Body of pancreas (tissue), 4 donors: Measurements from ENCODE around the gene TSHR.

ENCODE experiments used
- POLR2A ChIP-seq, 3 donors: fragments of 450-650 bp; IDR thresholded peaks; one replicate each; pipeline ENCODE4 v1.6.1; 2016; ENCODE audit warnings: antibody characterized with exemption in 3 of 3, mild to moderate bottlenecking in 2 of 3
- TF ChIP-seq, protein P1 (sequence below), 7 experiments: fragments of 450-650 bp in 4 of 7; fragments of 200-600 bp in 3 of 7; sonication (generic) in 3 of 7; IDR thresholded peaks; one replicate each; pipeline ENCODE4 v1.5.1; 2016 to 2019; ENCODE audit warnings: antibody characterized with exemption in 7 of 7

DNA sequence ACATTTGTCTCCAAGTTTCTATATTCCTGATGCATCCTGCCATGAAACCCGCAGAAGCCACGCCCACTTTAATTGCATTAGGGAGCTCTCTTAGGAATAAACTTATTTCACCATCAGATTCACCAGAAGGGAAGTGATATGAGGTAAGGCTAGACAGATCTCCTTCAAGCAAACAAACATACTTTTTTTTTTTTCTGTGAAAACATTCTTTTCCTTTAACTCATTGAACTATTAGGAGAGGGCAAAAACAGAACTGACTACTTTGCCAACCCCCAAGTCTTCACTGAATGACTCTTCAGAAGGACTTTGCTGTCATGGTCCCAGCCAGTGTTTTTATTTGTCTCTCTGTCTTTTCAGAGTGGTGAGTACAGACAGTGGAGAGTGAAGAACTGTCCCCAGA lies 216.9 kb downstream of the TSHR start:
- TF ChIP-seq, protein P1, sequence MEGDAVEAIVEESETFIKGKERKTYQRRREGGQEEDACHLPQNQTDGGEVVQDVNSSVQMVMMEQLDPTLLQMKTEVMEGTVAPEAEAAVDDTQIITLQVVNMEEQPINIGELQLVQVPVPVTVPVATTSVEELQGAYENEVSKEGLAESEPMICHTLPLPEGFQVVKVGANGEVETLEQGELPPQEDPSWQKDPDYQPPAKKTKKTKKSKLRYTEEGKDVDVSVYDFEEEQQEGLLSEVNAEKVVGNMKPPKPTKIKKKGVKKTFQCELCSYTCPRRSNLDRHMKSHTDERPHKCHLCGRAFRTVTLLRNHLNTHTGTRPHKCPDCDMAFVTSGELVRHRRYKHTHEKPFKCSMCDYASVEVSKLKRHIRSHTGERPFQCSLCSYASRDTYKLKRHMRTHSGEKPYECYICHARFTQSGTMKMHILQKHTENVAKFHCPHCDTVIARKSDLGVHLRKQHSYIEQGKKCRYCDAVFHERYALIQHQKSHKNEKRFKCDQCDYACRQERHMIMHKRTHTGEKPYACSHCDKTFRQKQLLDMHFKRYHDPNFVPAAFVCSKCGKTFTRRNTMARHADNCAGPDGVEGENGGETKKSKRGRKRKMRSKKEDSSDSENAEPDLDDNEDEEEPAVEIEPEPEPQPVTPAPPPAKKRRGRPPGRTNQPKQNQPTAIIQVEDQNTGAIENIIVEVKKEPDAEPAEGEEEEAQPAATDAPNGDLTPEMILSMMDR (IDR thresholded peaks at IDR 0.05), result no peak
- TF ChIP-seq POLR2A (IDR thresholded peaks at IDR 0.05), result no peak
